Endometrium (tissue), 2 donors: ENCODE measurements around the gene CNTN6.

Source experiments
- FAIRE-seq: peaks from 2 replicates; lab custom pipeline; 2012; peaks lifted over from hg19 to GRCh38; lab: Jason Lieb, UNC
- donor health status: control.
- donor health status: control.

CNTN6 gene

GRCh38 chr3:1179146-1179545 lies 86.3 kb downstream of the CNTN6 start:
- no peak for FAIRE-seq

GRCh38 chr3:1183320-1184048 lies 90.7 kb downstream of the CNTN6 start:
- FAIRE-seq = no peak

- FAIRE-seq = no peak
Observed at GRCh38 chr3:1190569-1190968, 97.7 kb downstream of the CNTN6 start.

GRCh38 chr3:1191026-1191425 lies 98.2 kb downstream of the CNTN6 start:
- no peak for FAIRE-seq

GRCh38 chr3:1195947-1196346 lies 103.1 kb downstream of the CNTN6 start:
- FAIRE-seq = no peak

DNA sequence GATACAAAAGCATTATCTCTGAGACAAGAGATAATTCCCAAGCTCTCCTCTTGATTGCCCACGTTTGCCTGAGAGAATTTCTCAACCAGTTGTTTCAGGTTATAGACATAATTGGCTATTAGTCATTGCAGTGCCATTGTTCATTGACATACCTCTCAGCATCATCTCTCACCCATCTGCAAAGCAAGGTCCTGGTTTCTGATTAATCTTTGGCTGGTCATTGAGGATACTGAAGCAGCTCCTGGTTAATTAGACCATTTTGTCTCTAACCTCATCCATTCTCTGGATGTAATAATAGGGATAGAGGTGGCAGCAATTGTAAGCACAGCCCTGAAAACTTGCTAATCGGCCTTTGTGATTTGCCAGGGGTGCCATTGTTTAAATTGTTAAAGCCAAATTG lies 104.2 kb downstream of the CNTN6 start:
- FAIRE-seq = no peak

DNA sequence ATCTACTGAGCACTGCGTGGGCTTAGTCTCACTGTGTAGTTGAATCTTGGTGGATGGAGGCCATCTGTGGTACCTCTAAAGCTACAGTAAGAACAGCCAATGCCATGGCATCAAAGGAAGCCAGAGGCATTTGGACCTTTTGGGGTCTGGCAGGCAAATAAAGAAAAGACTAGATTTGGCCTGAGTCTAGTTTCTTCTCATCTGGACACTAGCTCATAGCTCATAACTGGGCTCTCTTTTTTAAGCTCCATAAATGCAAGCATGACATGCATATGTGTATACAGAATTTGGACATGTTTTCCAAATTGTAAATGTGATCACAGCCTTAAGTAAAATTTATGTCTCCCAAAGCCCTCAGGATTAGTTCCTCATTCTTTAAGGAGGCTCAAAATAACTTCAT lies 107.5 kb downstream of the CNTN6 start:
- FAIRE-seq = no peak

GRCh38 chr3:1207904-1208303 lies 115.1 kb downstream of the CNTN6 start:
- no peak for FAIRE-seq

DNA sequence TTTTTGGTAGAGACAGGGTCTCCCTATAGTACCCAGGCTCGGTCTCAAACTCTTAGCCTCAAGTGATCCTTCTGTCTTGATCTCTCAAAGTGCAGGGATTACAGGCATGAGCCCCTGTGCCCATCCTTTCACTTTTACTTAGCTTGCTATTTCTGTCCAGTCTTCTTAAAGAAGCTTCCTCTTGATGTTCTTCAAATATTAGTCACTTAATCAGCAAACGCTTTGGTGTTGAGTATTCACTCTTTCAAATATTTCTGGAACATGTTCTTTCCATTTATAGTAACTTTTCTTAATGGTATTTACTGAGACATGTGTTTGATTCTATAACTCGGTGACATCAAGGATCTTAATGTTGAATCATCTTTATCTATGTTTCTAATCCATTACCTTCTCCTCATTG lies 122.1 kb downstream of the CNTN6 start:
- FAIRE-seq = no peak

DNA sequence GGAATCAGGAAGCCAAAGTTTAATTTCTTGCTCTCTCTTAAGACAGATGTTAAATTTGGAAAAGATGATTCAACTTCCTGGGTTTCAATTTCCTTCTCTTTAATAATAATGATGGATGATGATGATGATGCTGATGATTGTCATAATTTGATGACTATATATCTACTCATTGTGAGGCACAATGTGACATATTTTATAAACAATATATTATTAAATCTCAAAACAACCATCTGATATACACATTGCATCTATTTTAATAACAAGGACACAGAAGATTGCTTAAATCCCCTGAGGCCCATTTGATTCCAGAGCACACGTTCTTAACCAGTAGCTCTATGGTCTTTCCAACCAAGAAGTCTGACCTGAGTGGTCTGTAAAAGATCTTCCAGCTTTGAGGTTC lies 124.0 kb downstream of the CNTN6 start:
- no peak for FAIRE-seq

DNA sequence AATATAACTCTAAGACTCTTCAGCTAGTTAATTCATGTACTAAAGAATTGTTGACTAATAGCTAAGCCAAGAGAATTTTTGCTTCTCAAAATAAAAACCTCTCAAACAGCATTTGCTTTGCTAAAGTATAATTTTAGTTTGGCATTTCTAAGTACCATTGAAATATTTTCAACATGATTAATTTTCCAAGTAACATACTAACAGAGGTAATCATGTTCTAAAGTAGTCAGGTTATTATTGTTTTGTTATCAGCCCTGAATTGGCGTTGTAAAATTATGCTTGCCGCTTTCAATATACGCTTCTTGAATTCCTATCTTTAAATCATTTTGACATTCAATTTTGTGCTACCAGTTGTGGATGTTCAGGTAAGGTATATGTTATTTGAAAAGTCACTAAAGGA lies 134.3 kb downstream of the CNTN6 start:
- no peak for FAIRE-seq

- no peak for FAIRE-seq
Observed at GRCh38 chr3:1228289-1228688, 135.5 kb downstream of the CNTN6 start.

GRCh38 chr3:1230920-1231319 lies 138.1 kb downstream of the CNTN6 start:
- FAIRE-seq = no peak

DNA sequence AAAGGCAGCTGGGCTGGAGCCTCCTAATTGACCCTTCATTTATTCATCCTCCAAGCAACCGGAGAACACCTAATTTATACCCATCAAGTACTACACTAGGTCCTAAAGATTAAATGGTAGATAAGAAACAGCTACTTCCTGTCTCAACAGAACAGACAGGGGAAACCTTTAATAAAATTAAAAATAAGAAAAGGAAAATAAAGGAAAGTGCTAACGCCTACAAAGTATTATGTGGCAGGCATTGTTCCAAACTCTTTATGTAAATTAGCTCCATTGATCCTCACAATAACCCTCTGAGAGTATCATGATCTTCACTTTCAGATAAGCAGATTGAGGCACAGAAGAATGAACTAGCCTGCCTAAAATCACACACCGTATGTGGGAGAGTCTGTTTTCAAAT lies 139.5 kb downstream of the CNTN6 start:
- no peak for FAIRE-seq

DNA sequence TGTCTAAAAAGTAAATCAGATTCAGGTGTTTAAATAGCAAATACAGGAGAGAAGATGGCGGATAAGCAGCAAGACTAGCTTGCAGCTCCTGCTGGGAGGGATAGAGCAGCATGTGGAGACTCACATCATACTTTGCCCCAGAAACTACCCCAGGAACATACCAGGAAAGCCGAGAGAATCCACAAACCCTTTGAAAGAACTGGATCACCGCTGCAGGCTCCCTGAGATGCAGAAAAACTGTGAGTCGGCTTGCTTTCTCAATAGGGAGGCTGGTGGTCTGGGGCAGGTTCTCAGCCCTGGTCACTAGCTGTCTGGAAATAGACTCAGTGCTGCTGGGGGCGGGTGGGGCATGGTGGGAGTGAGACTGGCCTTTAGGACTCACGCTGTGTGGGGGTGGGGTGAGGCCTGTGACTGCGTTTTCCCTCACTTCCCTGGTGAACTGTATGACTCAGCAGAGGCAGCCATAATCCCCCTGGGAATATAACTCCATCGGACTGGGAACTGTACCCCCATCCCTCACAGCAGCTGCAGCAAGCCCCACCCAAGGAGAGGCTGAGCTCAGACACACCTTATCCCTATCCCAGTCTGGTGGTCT lies 142.8 kb downstream of the CNTN6 start:
- no peak for FAIRE-seq

DNA sequence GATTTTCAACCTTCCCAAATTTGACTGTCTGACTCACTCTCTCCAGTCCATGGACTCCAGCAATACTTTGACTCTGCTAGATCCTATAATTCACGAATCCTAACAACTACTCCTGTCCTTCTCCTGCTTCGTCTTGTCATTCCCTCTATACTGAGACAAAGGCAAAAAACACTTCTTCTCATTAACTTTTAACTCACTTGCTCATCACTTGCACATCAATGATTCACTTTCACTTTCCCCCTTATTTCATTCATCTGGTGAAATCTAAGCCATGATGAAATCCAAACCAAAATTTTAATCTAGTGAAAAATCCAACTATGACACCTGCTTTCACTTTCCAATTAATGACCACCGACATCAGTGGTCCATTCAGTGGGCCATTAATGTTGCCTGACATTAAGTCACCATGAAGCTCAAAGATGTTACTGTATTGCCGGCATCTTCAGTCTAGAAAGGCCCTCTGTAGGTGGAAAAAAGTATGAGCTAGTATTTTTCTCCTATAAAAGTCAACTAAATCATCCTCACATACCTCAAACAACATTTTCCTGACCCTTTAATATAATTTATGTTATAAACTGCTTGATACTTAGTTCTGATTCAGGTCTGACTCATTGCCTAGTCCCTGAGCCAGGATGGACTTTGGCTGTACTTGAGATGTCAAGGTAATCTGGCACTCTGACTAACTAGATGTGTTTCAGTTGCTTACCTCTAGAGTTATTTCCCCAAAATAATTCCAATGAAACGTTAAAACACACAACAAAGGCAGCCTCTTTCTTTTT lies 158.6 kb downstream of the CNTN6 start:
- no peak for FAIRE-seq

GRCh38 chr3:1252061-1252430 lies 159.2 kb downstream of the CNTN6 start:
- no peak for FAIRE-seq

DNA sequence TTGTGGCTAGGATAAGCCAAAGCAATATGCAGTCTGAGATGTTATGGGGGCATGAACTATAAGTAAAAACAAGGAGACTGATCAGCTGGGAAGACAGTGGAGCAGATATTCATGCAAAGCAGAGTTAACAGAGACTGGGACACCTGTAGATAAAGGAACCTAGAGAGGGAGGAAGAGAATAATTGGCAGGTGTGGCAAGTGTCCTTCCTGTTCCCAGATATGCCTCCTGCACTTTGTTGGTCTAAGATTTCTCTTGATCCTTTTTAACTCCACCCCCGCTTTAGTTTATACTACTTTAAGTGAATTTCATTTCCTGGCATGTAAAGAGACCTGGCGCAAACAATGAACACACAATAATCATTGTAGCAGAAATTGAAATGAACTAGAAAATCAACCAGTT lies 169.4 kb downstream of the CNTN6 start:
- FAIRE-seq = no peak

- FAIRE-seq = no peak
Observed at GRCh38 chr3:1263121-1263520, 170.3 kb downstream of the CNTN6 start.

DNA sequence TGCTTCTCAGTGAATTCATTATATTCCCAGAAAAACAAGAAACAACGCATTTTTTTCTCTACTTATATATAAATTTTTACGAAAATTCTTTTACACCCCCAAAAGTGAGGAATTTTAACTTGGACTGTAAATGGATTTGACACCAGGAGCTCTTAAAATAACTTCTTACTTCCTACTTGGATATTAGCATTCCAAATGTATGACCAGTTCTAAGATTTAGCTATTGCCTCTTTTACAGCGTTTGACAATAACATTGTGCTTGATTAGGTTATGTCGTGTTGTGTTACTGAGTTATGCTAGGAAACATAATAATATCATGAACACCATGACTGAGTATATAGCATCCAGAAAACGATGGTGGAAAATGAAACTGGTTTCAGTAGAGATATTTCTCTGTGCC lies 177.0 kb downstream of the CNTN6 start:
- no peak for FAIRE-seq

GRCh38 chr3:1272546-1273265 lies 179.9 kb downstream of the CNTN6 start:
- FAIRE-seq = no peak

DNA sequence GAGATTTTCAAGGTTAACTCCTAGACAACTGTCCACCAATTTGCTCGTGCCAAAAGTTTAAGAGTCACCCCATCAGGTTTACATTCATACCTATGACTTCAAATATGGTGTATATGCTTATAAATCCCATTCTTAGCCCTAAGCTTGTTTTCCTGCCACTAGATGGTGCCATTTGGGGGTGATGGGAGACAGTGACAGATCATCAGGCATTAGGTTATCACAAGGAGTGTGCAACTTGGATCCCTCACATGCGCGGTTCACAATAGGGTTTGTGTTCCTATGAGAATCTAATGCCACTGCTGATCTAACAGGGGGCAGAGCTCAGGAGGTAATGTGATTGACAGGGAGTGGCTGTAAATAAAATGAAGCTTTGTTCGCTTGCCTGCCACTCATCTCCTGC lies 182.7 kb downstream of the CNTN6 start:
- FAIRE-seq = no peak

- no peak for FAIRE-seq
Observed at GRCh38 chr3:1287815-1288214, 195.0 kb downstream of the CNTN6 start.
